CD4-positive, alpha-beta T cell treated with Interferon gamma for 1 hour (primary cell): Measurements from ENCODE around the gene SH3BGRL2.
A peak's percentile ranks its signal among the peaks of the same experiment; 100 is the strongest.

Experiments
- DNase-seq: peaks from one replicate; pipeline ENCODE4 v3.0.0-alpha.2; 2020

Gene SH3BGRL2

GRCh38 chr6:79630883-79631692 lies at the start of gene SH3BGRL2:
TSS of gene SH3BGRL2 (plus strand) at chr6:79631329. CDS start at chr6:79631462, 133 bp downstream.
- peak; percentile 22 for DNase-seq

- no peak for DNase-seq
Measured at GRCh38 chr6:79584332-79584731, 46.8 kb upstream of the SH3BGRL2 start.

- DNase-seq: no peak
Measured at GRCh38 chr6:79586548-79586947, 44.6 kb upstream of the SH3BGRL2 start.

GRCh38 chr6:79589701-79590100 lies 41.4 kb upstream of the SH3BGRL2 start:
- DNase-seq: no peak

GRCh38 chr6:79597155-79597554 lies 34.0 kb upstream of the SH3BGRL2 start:
- no peak for DNase-seq

GRCh38 chr6:79598012-79598411 lies 33.1 kb upstream of the SH3BGRL2 start:
- DNase-seq: no peak

GRCh38 chr6:79599725-79600259 lies 31.3 kb upstream of the SH3BGRL2 start:
- DNase-seq: no peak

- DNase-seq: no peak
Measured at GRCh38 chr6:79600313-79600712, 30.8 kb upstream of the SH3BGRL2 start.

GRCh38 chr6:79600812-79601609 lies 30.1 kb upstream of the SH3BGRL2 start:
- DNase-seq: no peak

GRCh38 chr6:79602859-79603258 lies 28.3 kb upstream of the SH3BGRL2 start:
- no peak for DNase-seq

GRCh38 chr6:79604583-79605037 lies 26.5 kb upstream of the SH3BGRL2 start:
- DNase-seq: no peak

GRCh38 chr6:79605061-79605460 lies 26.1 kb upstream of the SH3BGRL2 start:
- no peak for DNase-seq

- no peak for DNase-seq
Measured at GRCh38 chr6:79605968-79606764, 25.0 kb upstream of the SH3BGRL2 start.

- no peak for DNase-seq
Measured at GRCh38 chr6:79607000-79607399, 24.1 kb upstream of the SH3BGRL2 start.

GRCh38 chr6:79608334-79609224 lies 22.6 kb upstream of the SH3BGRL2 start:
- no peak for DNase-seq

GRCh38 chr6:79609225-79609595 lies 21.9 kb upstream of the SH3BGRL2 start:
- DNase-seq: no peak

- DNase-seq: no peak
Measured at GRCh38 chr6:79610306-79611009, 20.7 kb upstream of the SH3BGRL2 start.

- no peak for DNase-seq
Measured at GRCh38 chr6:79612457-79612856, 18.7 kb upstream of the SH3BGRL2 start.

GRCh38 chr6:79612918-79613317 lies 18.2 kb upstream of the SH3BGRL2 start:
- DNase-seq: no peak

GRCh38 chr6:79613912-79614311 lies 17.2 kb upstream of the SH3BGRL2 start:
- no peak for DNase-seq
